Mammary epithelial cell (primary cell): ENCODE results near the gene ABHD17C.

Source experiments
- EZH2 ChIP-seq: IDR thresholded peaks from 2 replicates; pipeline ENCODE4 v1.6.1; 2012; ENCODE audit warnings: low read length, inconsistent platforms, borderline replicate concordance
- TF ChIP-seq, protein P1 (sequence below), 2 donors: IDR thresholded peaks in 1 of 2; conservative IDR thresholded peaks in 1 of 2; 2 replicates each; pipeline ENCODE4 v1.5.1; 2011 to 2012; ENCODE audit warnings: inconsistent platforms in 2 of 2, low read length in 2 of 2, mild to moderate bottlenecking in 2 of 2, control low read depth in 1 of 2, low read depth in 1 of 2; ENCODE audit not compliant: insufficient read depth in 1 of 2; ENCODE audit errors: extremely low read depth in 1 of 2

DNA sequence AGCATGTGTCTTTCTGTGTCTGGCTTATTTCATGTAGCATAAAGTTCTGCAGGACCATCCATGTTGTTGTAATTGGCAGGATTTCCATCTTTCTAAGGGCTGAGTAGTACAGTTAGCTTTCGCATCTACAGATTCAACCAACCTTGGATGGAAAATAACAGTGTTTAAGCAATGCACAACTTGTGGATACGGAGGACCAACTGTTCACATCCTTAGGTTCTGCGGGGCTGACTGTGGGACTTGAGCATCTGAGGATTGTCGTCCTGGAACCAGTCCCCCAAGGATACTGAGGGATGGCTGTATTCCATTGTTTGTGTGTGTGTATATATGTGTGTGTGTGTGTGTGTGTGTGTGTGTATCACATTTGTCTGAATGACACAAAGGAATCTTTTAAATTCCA lies 27.7 kb downstream of the ABHD17C start:
- TF ChIP-seq, protein P1, sequence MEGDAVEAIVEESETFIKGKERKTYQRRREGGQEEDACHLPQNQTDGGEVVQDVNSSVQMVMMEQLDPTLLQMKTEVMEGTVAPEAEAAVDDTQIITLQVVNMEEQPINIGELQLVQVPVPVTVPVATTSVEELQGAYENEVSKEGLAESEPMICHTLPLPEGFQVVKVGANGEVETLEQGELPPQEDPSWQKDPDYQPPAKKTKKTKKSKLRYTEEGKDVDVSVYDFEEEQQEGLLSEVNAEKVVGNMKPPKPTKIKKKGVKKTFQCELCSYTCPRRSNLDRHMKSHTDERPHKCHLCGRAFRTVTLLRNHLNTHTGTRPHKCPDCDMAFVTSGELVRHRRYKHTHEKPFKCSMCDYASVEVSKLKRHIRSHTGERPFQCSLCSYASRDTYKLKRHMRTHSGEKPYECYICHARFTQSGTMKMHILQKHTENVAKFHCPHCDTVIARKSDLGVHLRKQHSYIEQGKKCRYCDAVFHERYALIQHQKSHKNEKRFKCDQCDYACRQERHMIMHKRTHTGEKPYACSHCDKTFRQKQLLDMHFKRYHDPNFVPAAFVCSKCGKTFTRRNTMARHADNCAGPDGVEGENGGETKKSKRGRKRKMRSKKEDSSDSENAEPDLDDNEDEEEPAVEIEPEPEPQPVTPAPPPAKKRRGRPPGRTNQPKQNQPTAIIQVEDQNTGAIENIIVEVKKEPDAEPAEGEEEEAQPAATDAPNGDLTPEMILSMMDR (conservative IDR thresholded peaks at IDR 0.05 in 1 of 2, IDR thresholded peaks at IDR 0.05 in 1 of 2; ENCODE audit: extremely low read depth in 1 of 2, insufficient read depth in 1 of 2, low read depth in 1 of 2, low read length in 2 of 2): no peak
- no peak for TF ChIP-seq EZH2
